Neural progenitor cell (in vitro differentiated cells): ENCODE results near the gene PDE5A. TPM values are rescaled to one million over a fixed set of nuclear protein-coding genes. Genes with fewer than 3 reads are reported as not detected.

Source experiments
- DNase-seq: peaks from one replicate; pipeline ENCODE4 v3.0.0-alpha.2; 2016; ENCODE audit warnings: low spot score
- H2AFZ ChIP-seq: fragments of 200-600 bp; sonication (generic); replicated peaks from 2 replicates; pipeline ENCODE4 v1.6.1; 2016; ENCODE audit warnings: antibody characterized with exemption
- H3F3A ChIP-seq: fragments of 200-600 bp; sonication (generic); 2 replicates; pipeline ENCODE4 v1.6.1; 2016; ENCODE audit warnings: antibody characterized with exemption, low read depth
- H3K27ac ChIP-seq: fragments of 200-600 bp; sonication (generic); 2 replicates; pipeline ENCODE4 v1.5.1; 2016; ENCODE audit warnings: mild to moderate bottlenecking
- H3K27me3 ChIP-seq: fragments of 200-600 bp; sonication (generic); 2 replicates; pipeline ENCODE4 v1.6.1; 2016; ENCODE audit warnings: mild to moderate bottlenecking, moderate library complexity
- H3K36me3 ChIP-seq: fragments of 200-600 bp; sonication (generic); 2 replicates; pipeline ENCODE4 v1.5.1; 2016
- H3K4me1 ChIP-seq: fragments of 200-600 bp; sonication (generic); 2 replicates; pipeline ENCODE4 v1.6.1; 2016; ENCODE audit warnings: mixed run types
- H3K4me2 ChIP-seq: fragments of 200-600 bp; sonication (generic); 2 replicates; pipeline ENCODE4 v1.6.1; 2016
- H3K4me3 ChIP-seq: fragments of 200-600 bp; sonication (generic); 2 replicates; pipeline ENCODE4 v1.5.1; 2016
- H3K79me2 ChIP-seq: fragments of 200-600 bp; sonication (generic); 2 replicates; pipeline ENCODE4 v1.6.1; 2016; ENCODE audit warnings: low read depth
- H3K9ac ChIP-seq: fragments of 200-600 bp; sonication (generic); 2 replicates; pipeline ENCODE4 v1.6.1; 2016
- H3K9me3 ChIP-seq: fragments of 200-600 bp; sonication (generic); 2 replicates; pipeline ENCODE4 v1.5.1; 2016; ENCODE audit warnings: low read depth
- H4K20me1 ChIP-seq: fragments of 200-600 bp; sonication (generic); 2 replicates; pipeline ENCODE4 v1.6.1; 2016; ENCODE audit warnings: low read depth
- H3K27ac Mint-ChIP-seq: 3 replicates; pipeline ENCODE4 v1.8.0; 2021; ENCODE audit warnings: mixed read lengths
- H3K27me3 Mint-ChIP-seq: 2 replicates; pipeline ENCODE4 v1.8.0; 2022; ENCODE audit warnings: low read depth, mild to moderate bottlenecking, inconsistent platforms, moderate library complexity, mixed read lengths; ENCODE audit not compliant: insufficient read depth
- H3K36me3 Mint-ChIP-seq: 3 replicates; pipeline ENCODE4 v1.8.0; 2021; ENCODE audit warnings: mixed read lengths
- H3K4me1 Mint-ChIP-seq: 3 replicates; pipeline ENCODE4 v1.8.0; 2021; ENCODE audit warnings: mixed read lengths
- H3K4me3 Mint-ChIP-seq: 3 replicates; pipeline ENCODE4 v1.8.0; 2021; ENCODE audit warnings: mild to moderate bottlenecking, moderate library complexity, mixed read lengths
- H3K9me3 Mint-ChIP-seq: 3 replicates; pipeline ENCODE4 v1.8.0; 2020; ENCODE audit warnings: mixed read lengths
- CTCF ChIP-seq: fragments of 200-600 bp; sonication (generic); IDR thresholded peaks from 2 replicates; pipeline ENCODE4 v1.5.1; 2017; ENCODE audit warnings: antibody characterized with exemption, mild to moderate bottlenecking
- EZH2 ChIP-seq: fragments of 200-600 bp; sonication (generic); IDR thresholded peaks from 2 replicates; pipeline ENCODE4 v1.6.1; 2017; ENCODE audit warnings: antibody characterized with exemption, mild to moderate bottlenecking, moderate library complexity
- EZH2phosphoT487 ChIP-seq: fragments of 200-600 bp; sonication (generic); IDR thresholded peaks from 2 replicates; pipeline ENCODE4 v1.6.1; 2017; ENCODE audit warnings: antibody characterized with exemption
- total RNA-seq: library from RNA; depleted of rRNA; stranded (reverse); fragments of >200 nt; gene quantifications from 2 replicates; pipeline ENCODE4 v1.2.3, GENCODE V29; 2015; ENCODE audit warnings: low replicate concordance

The PDE5A gene
- total RNA-seq, 1 donor from 2014 or later, result 32.4 TPM

- no peak overlapping the region for H3K9ac ChIP-seq
- peak overlapping the region; percentile 88 for H2AFZ ChIP-seq
- peak overlapping the region; percentile 85 for H3K4me2 ChIP-seq
- peaks cover 2% of the 10 kb centered on the region for H3K9me3 Mint-ChIP-seq
- peaks cover 4% of the 10 kb centered on the region for H3K27me3 Mint-ChIP-seq
- H3K36me3 ChIP-seq, result no peaks in the 10 kb centered on the region
- H3K4me3 ChIP-seq, result peak overlapping the region; percentile 82
- peaks cover 19% of the 10 kb centered on the region for H3K27me3 ChIP-seq
- H3K4me1 ChIP-seq, result peaks cover 19% of the 10 kb centered on the region
- H3K36me3 Mint-ChIP-seq, result no peaks in the 10 kb centered on the region
- TF ChIP-seq CTCF (no peak), EZH2phosphoT487 (no peak), EZH2 (no peak)
- peaks cover 12% of the 10 kb centered on the region for H3F3A ChIP-seq
- H4K20me1 ChIP-seq, result peaks cover 12% of the 10 kb centered on the region
- peak overlapping the region; percentile 90 for H3K4me3 Mint-ChIP-seq
- H3K9me3 ChIP-seq, result no peaks in the 10 kb centered on the region
- H3K79me2 ChIP-seq, result peaks cover 27% of the 10 kb centered on the region
- H3K27ac Mint-ChIP-seq, result no peak overlapping the region
- H3K4me1 Mint-ChIP-seq, result peaks cover 10% of the 10 kb centered on the region
- no peak for DNase-seq
- H3K27ac ChIP-seq, result no peak overlapping the region
Observed at GRCh38 chr4:119629142-119629471, 503 bp upstream of the PDE5A start.

- peak; percentile 87 for DNase-seq
- H3K9ac ChIP-seq, result peak overlapping the region; percentile 48
- no peak overlapping the region for H3K27ac ChIP-seq
- Mint-ChIP-seq H3K4me1 (peaks cover 10% of the 10 kb centered on the region), H3K27ac (peak overlapping the region; percentile 90), H3K27me3 (peaks cover 4% of the 10 kb centered on the region), H3K36me3 (no peaks in the 10 kb centered on the region), H3K9me3 (peaks cover 2% of the 10 kb centered on the region), H3K4me3 (peak overlapping the region; percentile 95)
- H4K20me1 ChIP-seq, result peaks cover 12% of the 10 kb centered on the region
- peak overlapping the region; percentile 91 for H2AFZ ChIP-seq
- peak overlapping the region; percentile 82 for H3K4me3 ChIP-seq
- peaks cover 19% of the 10 kb centered on the region for H3K4me1 ChIP-seq
- no peaks in the 10 kb centered on the region for H3K9me3 ChIP-seq
- TF ChIP-seq EZH2phosphoT487 (no peak), CTCF (peak; percentile 49), EZH2 (peak; percentile 27)
- H3K27me3 ChIP-seq, result peaks cover 19% of the 10 kb centered on the region
- H3F3A ChIP-seq, result peaks cover 12% of the 10 kb centered on the region
- H3K36me3 ChIP-seq, result no peaks in the 10 kb centered on the region
- peaks cover 38% of the 10 kb centered on the region for H3K79me2 ChIP-seq
- H3K4me2 ChIP-seq, result peak overlapping the region; percentile 85
Observed at GRCh38 chr4:119627267-119628255, 1.0 kb downstream of the PDE5A start.

- no peak for DNase-seq
- H3K4me1 Mint-ChIP-seq, result peaks cover 10% of the 10 kb centered on the region
- H3K27me3 Mint-ChIP-seq, result peaks cover 4% of the 10 kb centered on the region
- H4K20me1 ChIP-seq, result peaks cover 12% of the 10 kb centered on the region
- TF ChIP-seq EZH2 (no peak), EZH2phosphoT487 (no peak), CTCF (no peak)
- peaks cover 19% of the 10 kb centered on the region for H3K27me3 ChIP-seq
- no peak overlapping the region for H3K27ac ChIP-seq
- H3K4me2 ChIP-seq, result peak overlapping the region; percentile 85
- H3K9ac ChIP-seq, result no peak overlapping the region
- H3K9me3 Mint-ChIP-seq, result peaks cover 2% of the 10 kb centered on the region
- no peaks in the 10 kb centered on the region for H3K36me3 ChIP-seq
- H3K36me3 Mint-ChIP-seq, result no peaks in the 10 kb centered on the region
- peak overlapping the region; percentile 82 for H3K4me3 ChIP-seq
- H3F3A ChIP-seq, result peaks cover 12% of the 10 kb centered on the region
- H3K4me1 ChIP-seq, result peaks cover 19% of the 10 kb centered on the region
- H3K79me2 ChIP-seq, result peaks cover 38% of the 10 kb centered on the region
- H2AFZ ChIP-seq, result peak overlapping the region; percentile 91
- peak overlapping the region; percentile 92 for H3K4me3 Mint-ChIP-seq
- H3K27ac Mint-ChIP-seq, result no peak overlapping the region
- no peaks in the 10 kb centered on the region for H3K9me3 ChIP-seq
Observed at GRCh38 chr4:119626943-119627266, 1.7 kb downstream of the PDE5A start.
